HG03520 (cell line): ENCODE data around the gene SRF.
A peak's percentile ranks its signal among the peaks of the same experiment; 100 is the strongest.

Experiments
- ATAC-seq: cut with Tn5 transposase; IDR thresholded peaks from one replicate; pipeline ENCODE4 v1.9.1; 2021; ENCODE audit warnings: mild to moderate bottlenecking, moderate library complexity; ENCODE audit not compliant: unreplicated experiment

The SRF gene

DNA sequence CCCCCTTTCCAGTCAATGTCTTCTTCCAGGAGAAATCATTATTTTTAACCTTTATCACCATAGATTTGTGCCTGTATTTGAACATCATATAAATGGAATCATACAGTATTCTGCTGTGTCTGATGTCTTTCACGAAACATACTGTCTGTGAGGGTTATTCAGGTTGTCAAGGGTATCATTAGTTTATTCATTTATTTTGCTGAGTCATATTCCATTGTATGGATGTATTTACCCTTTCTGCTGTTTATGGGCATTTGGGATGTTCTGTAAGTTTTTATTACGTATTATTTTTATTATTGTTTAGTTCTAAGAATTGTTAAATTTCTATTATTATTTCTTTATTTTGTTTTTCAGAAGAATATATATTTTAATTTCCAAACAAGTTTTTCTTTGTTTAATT is 36.2 kb downstream of the SRF start:
- no peak for ATAC-seq

DNA sequence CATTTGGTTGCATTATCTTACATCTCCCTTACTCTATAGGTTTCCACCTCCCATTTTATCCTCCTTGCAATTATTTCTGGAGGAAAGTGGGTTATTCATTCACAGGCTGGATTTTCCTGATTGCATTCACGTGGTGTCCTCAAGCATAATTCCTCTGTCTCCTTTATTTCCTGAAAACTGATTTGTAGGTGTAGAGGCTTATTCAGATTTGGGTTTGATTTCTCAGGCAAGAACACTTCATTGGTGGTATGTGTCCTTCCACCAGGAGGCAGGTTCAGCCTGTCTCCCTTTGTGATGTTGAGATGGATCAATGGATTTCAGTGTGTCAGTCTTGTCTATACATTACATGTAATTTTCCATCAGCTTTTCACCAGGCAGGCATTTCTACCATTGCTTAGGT is 40.9 kb downstream of the SRF start:
- ATAC-seq: no peak

DNA sequence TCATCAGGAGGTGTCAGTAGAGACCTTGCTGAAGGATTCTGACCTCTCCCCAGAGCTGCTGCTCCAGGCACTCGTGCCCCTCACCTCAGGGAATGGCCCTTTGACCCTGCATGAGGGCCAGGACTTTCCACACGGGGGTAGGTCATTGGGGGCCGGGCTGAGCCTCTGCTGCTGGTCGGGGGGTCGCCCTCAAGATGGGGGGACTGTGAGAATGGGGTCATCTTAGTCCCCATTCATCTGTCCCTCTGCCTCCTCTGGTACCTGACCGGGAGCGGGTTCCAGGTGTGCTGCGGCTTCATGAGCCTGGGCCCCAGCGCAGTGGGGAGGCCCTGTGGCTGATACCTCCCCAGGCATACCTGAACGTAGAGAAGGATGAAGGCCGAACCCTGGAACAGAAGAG is 42.4 kb downstream of the SRF start:
- no peak for ATAC-seq

DNA sequence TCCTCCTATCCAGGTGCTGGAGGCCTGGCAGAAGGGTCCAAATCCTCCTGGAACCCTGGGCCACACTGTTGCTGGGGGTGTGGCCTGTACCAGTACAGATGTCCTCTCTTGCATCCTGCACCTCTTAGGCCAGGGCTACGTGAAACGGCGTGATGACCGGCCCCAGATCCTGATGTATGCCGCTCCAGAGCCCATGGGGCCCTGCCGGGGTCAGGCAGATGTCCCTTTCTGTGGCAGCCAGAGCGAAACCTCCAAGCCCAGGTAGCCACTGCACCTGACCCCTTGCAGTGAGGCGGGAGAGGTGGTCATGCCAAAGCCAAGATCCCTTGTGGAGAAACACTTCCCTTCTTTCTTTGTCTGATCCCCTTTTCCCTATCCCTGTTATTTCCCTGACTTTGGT is 44.0 kb downstream of the SRF start:
- no peak for ATAC-seq

DNA sequence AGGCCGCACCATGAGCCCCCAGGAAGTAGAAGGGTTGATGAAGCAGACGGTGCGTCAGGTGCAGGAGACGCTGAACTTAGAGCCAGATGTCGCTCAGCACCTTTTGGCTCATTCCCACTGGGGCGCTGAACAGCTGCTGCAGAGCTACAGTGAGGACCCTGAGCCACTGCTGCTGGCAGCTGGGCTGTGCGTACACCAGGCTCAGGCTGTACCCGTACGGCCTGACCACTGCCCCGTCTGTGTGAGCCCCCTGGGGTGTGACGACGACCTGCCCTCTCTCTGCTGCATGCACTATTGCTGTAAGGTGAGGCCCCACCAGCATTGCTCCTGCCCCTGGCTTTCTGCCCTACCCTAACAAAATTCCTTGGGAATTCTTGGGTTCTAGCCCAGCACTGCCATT is 45.1 kb downstream of the SRF start:
- ATAC-seq: no peak

DNA sequence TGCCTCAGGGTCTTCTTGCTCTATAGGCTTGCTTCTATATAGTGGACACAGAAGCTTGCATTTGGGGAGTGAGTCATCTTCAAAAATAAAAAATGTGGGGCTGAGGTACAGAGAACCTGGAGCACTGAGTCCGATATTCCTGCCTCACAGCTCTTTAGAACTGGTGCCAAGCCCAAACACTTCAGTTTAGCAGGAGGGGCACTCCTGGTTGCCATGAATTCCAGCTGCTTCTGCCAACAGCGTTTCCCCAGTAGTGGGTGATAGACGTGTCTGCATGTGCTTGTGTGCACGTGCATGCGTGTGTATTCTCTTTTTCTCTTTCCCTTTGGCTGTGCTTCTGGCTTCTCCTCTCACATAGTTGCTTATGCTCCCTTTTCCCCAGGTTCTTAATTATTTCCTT is 46.3 kb downstream of the SRF start:
- no peak for ATAC-seq

DNA sequence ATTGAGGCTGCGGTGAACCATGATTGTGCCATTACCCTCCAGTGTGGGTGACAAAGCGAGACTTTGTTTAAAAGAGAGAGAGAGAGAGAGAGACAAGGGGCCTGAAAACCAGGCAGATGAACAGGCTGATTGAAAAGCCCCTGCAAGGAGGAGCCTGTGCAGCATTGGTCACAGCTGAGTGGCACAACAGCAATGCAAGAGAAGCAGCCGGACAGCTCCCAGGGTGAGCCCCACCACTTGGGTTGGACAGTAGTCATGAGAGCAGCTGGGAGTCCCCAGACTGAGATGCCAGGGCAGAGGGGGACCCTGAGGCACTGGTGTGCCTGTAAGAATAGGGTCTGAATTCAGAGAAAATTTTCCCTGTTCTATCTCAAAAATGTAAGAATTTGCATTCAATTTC is 48.0 kb downstream of the SRF start:
- ATAC-seq: no peak

DNA sequence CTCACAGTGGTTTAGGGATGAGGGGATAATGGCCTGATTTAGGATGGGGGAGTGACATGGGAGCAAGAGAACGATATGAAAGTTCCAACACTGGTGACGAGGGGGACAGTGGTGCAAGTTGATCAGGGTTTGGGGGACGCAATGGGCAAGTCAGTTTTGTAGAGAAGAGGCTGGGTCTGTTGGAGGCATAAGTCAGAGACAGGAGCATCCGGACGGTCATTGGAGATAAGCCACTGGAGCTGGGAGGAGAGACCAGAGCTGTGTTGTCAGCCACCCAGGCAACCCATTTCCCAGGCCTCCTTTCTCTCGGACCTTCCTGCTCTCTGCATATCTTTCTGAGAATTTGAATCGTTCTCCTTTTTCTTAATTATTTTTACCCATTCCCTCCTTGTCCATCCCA is 48.7 kb downstream of the SRF start:
- no peak for ATAC-seq

DNA sequence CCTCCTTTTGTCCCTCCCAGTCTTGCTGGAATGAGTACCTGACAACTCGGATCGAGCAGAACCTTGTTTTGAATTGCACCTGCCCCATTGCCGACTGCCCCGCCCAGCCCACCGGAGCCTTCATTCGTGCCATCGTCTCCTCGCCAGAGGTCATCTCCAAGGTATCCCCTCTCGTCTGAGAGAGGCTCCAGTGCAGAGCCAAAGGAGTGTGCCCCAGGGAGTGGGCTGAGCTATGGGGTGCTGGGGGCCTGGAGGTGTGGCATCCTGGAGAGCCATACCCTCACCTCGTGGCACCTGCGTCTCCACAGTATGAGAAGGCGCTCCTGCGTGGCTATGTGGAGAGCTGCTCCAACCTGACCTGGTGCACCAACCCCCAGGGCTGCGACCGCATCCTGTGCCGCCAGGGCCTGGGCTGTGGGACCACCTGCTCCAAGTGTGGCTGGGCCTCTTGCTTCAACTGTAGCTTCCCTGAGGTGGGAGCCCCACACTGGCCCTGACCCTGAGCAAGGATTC is 49.4 kb downstream of the SRF start:
- ATAC-seq: no peak

DNA sequence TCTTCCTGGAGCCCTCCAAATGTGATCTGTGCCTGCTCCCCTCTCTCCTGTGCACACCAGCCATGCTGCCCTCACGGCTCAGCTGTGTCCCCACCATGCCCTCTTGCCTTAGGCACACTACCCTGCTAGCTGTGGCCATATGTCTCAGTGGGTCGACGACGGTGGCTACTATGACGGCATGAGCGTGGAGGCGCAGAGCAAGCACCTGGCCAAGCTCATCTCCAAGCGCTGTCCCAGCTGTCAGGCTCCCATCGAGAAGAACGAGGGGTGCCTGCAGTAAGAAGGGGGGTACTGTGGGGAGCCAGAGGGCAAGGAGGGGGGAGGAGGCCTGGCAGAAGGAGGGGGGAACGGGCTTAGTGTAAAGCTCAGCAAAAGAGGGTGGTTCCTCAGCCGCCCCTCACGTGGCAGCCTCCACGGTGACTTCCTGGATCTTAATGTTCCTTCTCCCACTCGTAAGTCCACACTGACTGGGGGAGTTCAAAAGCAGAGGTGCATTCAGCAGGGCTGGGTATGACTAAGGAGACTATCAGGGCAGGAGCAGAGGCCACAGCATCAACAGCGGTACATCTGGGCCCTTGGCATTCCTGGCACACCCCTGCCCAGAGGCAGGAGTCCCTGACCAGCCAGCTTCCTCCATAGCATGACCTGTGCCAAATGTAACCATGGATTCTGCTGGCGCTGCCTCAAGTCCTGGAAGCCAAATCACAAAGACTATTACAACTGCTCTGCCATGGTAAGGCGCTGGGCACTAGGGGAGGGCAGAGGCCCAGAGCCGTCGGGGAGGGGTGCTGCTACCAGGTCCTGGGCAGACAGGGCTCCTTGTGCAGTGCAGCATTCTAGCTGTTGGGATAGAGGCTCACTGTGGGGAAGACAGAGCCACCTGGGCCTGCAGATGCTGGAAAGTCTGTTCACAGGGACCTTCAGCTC is 50.2 kb downstream of the SRF start:
- no peak for ATAC-seq

DNA sequence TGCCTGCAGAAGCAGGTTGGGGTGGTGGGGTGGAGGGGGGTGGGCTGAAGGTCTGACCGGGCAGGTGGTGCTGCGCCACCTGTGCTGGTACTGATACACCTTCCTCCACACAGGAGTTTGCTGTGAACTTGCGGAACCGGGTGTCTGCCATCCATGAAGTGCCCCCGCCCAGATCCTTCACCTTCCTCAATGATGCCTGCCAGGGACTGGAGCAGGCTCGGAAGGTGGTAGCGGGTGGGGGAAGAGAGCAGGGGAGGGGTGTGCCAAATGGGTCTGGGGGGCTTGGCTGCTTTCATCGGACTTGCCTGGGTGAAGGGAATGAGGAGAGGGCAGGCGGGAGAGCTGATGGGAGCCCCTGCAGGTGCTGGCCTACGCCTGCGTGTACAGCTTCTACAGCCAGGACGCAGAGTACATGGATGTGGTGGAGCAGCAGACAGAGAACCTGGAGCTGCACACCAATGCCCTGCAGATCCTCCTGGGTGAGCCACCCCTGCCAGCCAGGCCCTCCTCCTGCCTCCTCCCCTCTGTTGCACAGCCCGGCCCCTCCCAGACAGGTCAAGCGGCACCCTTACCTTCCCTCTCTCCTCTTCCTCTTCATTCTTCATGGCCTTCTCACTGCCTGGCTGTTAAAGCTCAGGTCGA is 51.5 kb downstream of the SRF start:
- ATAC-seq: no peak

DNA sequence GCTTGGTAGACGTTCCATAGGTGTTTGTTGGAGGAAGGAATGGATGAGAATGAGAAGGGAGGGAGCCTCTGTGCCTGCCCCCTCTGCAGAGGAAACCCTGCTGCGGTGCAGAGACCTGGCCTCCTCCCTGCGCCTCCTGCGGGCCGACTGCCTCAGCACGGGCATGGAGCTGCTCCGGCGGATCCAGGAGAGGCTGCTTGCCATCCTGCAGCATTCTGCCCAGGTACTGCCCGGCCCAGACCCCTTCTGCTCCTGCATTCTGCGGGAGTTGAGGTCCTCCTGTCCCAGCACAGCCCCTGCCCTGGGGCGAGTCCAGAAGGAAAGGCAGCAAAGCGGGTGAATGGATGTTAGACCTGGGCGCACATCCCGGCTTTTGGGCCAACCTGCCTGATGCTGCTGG is 52.1 kb downstream of the SRF start:
- ATAC-seq: no peak

DNA sequence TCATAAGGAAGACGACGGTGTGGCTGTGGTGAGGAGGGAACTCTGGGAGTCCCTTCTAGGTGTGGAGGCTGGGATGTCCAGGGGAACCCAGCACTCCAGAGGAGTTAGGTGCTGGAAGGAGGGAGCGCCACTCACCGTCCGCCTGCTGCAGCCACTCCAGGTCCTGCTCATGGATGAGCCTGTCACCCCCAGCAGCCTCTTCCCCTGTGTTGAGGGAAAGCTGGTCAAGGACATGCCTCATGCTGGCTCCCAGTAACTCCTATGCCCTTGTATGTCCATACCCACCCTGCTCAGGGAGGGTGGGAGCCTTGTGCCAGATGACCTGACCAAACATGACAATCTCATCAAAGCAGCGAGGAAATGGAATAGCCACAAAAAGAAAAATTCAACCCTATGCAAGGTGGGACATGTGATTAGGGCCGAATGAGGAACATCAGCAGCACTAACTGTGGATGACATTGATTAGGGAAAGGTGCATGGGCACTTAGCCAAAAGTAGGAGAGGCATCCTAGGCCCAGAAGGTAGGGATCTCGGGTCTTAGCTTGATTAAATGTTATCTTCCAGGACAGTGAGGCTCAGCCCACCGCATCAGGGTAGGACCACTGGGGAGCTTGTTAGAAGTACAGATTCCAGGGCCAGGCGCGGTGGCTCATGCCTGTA is 55.3 kb downstream of the SRF start:
- ATAC-seq: no peak

DNA sequence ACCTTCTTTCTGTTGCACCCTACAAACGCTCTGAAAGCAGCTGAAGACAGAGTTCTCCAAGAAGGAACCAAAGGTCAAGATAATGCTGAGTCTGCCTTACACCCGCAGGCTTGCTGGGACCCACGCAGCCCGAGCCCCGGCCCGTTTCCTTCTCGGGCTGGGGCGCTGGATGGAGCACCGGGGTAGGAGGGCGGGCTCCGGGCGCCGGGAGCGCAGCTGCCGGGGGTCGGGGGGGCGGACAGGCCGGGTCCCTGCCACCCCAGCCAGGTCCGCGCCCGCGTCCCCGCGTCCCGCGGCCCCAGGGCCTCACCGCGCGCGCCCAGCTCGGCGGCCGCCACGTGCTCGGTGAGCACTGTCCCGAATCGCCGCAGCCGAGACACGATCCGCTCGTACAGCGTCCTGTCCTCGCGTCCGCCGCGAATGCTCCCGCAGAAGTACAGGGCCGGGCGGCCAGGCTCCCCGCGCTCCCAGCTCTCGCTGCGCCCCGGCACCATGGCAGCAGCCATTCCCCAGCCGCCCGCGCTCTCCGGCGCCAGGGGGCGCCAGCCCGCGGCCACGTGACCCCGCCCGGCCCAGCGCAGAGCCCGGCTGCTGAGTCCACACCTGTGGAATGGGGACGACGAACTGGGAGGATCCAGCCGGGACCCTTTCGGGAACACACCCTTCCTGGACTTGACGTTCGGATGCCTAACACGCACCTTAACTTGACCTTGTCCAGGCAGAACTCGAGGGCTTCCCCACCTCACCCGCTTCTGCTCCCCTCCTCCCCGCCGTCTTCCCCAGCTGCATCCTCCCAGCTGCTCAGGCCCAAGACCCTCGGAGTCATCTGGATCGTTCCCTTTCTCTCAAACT is 58.1 kb downstream of the SRF start, which contains the start of gene DNPH1:
Gene DNPH1, minus strand, starts transcription at position 531 of the 852 bp plus-strand sequence. Its CDS starts 25 bp downstream, at position 506.
- peak; percentile 70 for ATAC-seq

DNA sequence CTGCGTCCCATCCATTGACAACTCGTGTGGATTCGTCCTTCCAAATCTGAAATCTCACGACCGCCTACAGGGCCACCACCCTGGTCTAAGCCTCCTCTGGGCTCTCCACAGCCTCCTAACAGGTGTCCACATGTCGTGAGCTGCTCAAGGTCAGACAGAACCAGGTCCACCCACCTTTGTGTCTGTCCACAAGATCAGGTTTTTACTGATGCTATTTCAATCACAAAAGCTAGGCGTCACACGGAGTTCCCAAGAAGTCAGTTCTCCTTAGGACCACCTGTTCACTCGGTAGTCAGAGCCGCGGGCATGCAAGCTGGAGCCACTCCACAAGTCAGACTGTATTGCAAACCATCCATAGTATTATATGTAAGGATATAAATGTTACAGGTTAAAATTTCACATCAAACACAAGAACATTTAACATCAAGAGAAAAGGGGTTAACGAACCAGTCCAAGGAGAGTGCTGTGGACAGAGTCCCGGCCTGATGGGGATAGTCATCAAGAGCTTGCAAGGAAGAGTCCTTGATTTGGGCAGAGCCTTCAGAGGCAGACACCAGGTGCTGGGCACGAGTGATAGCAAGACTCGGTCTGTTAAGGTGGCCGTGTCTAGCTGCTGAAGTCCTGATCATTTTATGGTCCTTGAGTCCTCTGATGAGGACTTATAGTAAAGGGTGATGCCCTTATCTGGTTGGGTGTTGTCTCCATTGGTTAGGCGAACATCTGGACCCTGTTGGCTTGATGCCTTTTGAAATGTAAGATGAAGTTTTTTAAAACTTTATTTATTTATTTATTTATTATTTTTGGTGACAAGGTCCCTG is 58.9 kb downstream of the SRF start:
- ATAC-seq: no peak

DNA sequence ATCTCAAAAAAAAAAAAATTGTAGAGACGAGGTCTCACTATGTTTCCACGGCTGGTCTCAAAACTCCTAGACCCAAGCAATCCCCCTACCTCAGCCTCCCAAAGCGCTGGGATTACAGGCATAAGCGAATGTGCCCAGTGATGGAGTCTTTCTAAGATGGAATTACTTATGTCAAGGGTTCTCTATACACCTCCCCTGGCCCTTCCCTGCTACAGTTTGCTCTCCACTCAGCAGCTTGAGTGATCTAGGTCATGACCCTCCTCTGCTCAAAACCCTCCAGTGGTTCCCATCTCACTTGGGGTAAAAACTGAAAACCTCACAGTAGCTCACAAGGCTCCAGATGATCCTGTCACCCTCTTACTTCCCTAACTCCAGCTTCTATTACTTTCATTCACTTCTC is 60.0 kb downstream of the SRF start:
- no peak for ATAC-seq
